Panc1 (cell line): Measurements from ENCODE around the gene CCDC6. TPM values are rescaled to one million over a fixed set of nuclear protein-coding genes. Genes with fewer than 3 reads are reported as not detected.

Experiments
- ATAC-seq: fragments of 200-7000 bp; cut with Tn5 transposase; 2 replicates; pipeline ENCODE4 v1.9.1; 2020; ENCODE audit warnings: mild to moderate bottlenecking, moderate library complexity
- BruUV-seq: library from RNA; stranded (reverse); fragments of 400-500 nt; replicated peaks from 2 replicates; lab custom pipeline; 2021; lab: Mats Ljungman, UMichigan
- CTCF ChIA-PET: fragments of 300-600 bp; sonication (Branson Sonifier 250); formaldehyde crosslinking; loops from one replicate; lab custom pipeline; 2022; ENCODE audit warnings: antibody characterized with exemption; lab: Charles Lee
- POLR2A ChIA-PET: fragments of 300-600 bp; sonication (Branson Sonifier 250); formaldehyde crosslinking; loops from one replicate; lab custom pipeline; 2022; ENCODE audit warnings: antibody characterized with exemption; lab: Charles Lee
- DNase-seq: peaks from one replicate; pipeline ENCODE4 v3.0.0-alpha.2; 2010; ENCODE audit warnings: low read depth, low spot score
- H3K27ac ChIP-seq: 2 replicates; pipeline ENCODE4 v1.5.1; 2011; ENCODE audit warnings: mild to moderate bottlenecking, low read length, inconsistent platforms
- H3K27me3 ChIP-seq: fragments of 200-500 bp; sonication (Bioruptor generic); 2 replicates; pipeline ENCODE4 v1.6.0; 2014; ENCODE audit warnings: low read length, inconsistent platforms; ENCODE audit not compliant: control insufficient read depth, insufficient read depth
- H3K36me3 ChIP-seq: fragments of 200-500 bp; sonication (Bioruptor generic); 2 replicates; pipeline ENCODE4 v1.5.1; 2014; ENCODE audit warnings: inconsistent platforms, mild to moderate bottlenecking, low read length, moderate library complexity; ENCODE audit not compliant: control insufficient read depth, insufficient read depth
- H3K4me1 ChIP-seq: 2 replicates; pipeline ENCODE4 v1.5.1; 2011; ENCODE audit warnings: inconsistent platforms, mild to moderate bottlenecking, low read length, moderate library complexity; ENCODE audit not compliant: control insufficient read depth, insufficient read depth
- H3K4me3 ChIP-seq, 2 experiments: 2 replicates each; pipeline ENCODE4 v1.5.1; 2011 to 2012; ENCODE audit warnings: low read depth in 2 of 2, low read length in 2 of 2, mild to moderate bottlenecking in 2 of 2, inconsistent platforms in 1 of 2, moderate library complexity in 1 of 2
- H3K9me3 ChIP-seq: fragments of 200-500 bp; sonication (Bioruptor generic); 2 replicates; pipeline ENCODE4 v1.5.1; 2014; ENCODE audit warnings: low read depth, mild to moderate bottlenecking, inconsistent platforms, low read length, moderate library complexity; ENCODE audit not compliant: control insufficient read depth, insufficient read depth
- CTCF ChIP-seq: fragments of 450-650 bp; IDR thresholded peaks from 2 replicates; pipeline ENCODE4 v1.5.1; 2017; ENCODE audit warnings: mild to moderate bottlenecking
- POLR2AphosphoS5 ChIP-seq: IDR thresholded peaks from 2 replicates; pipeline ENCODE4 v1.6.1; 2012; ENCODE audit warnings: mild to moderate bottlenecking, low read depth, low read length, moderate library complexity
- REST ChIP-seq, 2 experiments: IDR thresholded peaks; 2 replicates each; pipeline ENCODE4 v1.6.1; 2011 to 2012; ENCODE audit warnings: low read depth in 2 of 2, control low read depth in 1 of 2, low read length in 1 of 2, mild to moderate bottlenecking in 1 of 2, moderate library complexity in 1 of 2; ENCODE audit not compliant: insufficient read depth in 1 of 2
- SIN3A ChIP-seq: IDR thresholded peaks from 2 replicates; pipeline ENCODE4 v1.6.1; 2012; ENCODE audit warnings: low read depth, mild to moderate bottlenecking, low read length, moderate library complexity, borderline replicate concordance; ENCODE audit not compliant: insufficient read depth
- TCF7L2 ChIP-seq: IDR thresholded peaks from 2 replicates; pipeline ENCODE4 v1.6.1; 2011; ENCODE audit warnings: mild to moderate bottlenecking, low read depth, low read length, inconsistent platforms
- in situ Hi-C: cut with HindIII; loops from 2 replicates; pipeline ENCODE4 v1.10.0; 2016; ENCODE audit warnings: low sequenced_read_pairs, low pct_unique_long_range_greater_than_20kb
- intact Hi-C: fragments of 100-400 bp; cut with micrococcal nuclease; formaldehyde crosslinking; loops from one replicate; pipeline ENCODE4 v1.10.0; 2022; ENCODE audit not compliant: unreplicated experiment
- total RNA-seq: library from RNA; stranded (reverse); gene quantifications from one replicate; pipeline ENCODE4 v1.2.1, GENCODE V29; 2021; ENCODE audit not compliant: unreplicated experiment

Gene CCDC6
- total RNA-seq, 1 experiment from 2014 or later: 48.7 TPM

GRCh38 chr10:59922907-59923306 is 16.6 kb upstream of the CCDC6 start:
- Histone ChIP-seq H3K27me3 (no peaks in the 10 kb centered on the region), H3K27ac (no peak overlapping the region), H3K9me3 (no peaks in the 10 kb centered on the region; the same call in 1 of the 2 replicates), H3K4me3 (no peak overlapping the region), H3K36me3 (no peaks in the 10 kb centered on the region), H3K4me1 (no peaks in the 10 kb centered on the region)
- DNase-seq: no peak
- TF ChIP-seq CTCF (no peak), POLR2AphosphoS5 (no peak), SIN3A (no peak), REST (IDR thresholded peaks at IDR 0.05; ENCODE audit: insufficient read depth in 1 of 2, low read depth in 2 of 2, low read length in 1 of 2) (no peak), TCF7L2 (no peak)
- no peak for ATAC-seq
- in situ Hi-C loops: no loop called here
- BruUV-seq: no TSS peak
- ChIA-PET CTCF (no interaction called here), POLR2A (no interaction called here)
- intact Hi-C loops: no loop called here

DNA sequence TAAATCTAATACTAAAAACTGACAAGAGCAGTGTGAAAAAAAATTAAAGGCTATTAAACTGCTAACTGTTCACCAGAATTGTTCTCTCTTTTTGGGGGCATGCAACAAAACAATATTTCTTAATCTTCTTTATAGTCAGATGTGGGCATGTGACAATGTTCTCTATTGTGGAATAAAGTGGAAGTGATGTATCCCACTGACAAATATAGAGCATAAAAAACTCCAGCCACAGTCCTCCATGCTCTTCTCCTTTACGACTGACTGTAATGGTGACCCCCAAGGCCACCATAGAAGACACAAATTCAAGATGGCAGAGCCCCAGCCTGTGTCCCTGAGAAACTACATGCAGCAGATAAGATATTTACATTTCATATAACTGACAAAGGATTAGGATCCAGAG is 11.6 kb upstream of the CCDC6 start:
- H3K27ac ChIP-seq: no peak overlapping the region
- CTCF ChIA-PET: no interaction called here
- no peak overlapping the region for H3K4me3 ChIP-seq
- POLR2A ChIA-PET: no interaction called here
- in situ Hi-C loops: no loop called here
- TF ChIP-seq TCF7L2: no peak
- TF ChIP-seq CTCF: no peak
- no peak for TF ChIP-seq SIN3A
- no peak for TF ChIP-seq POLR2AphosphoS5
- TF ChIP-seq REST (IDR thresholded peaks at IDR 0.05; ENCODE audit: insufficient read depth in 1 of 2, low read depth in 2 of 2, low read length in 1 of 2): no peak
- no peaks in the 10 kb centered on the region; the same call in 1 of the 2 replicates for H3K9me3 ChIP-seq
- H3K27me3 ChIP-seq: no peaks in the 10 kb centered on the region
- DNase-seq: no peak
- no TSS peak for BruUV-seq
- H3K4me1 ChIP-seq: no peaks in the 10 kb centered on the region
- H3K36me3 ChIP-seq: no peaks in the 10 kb centered on the region
- no peak for ATAC-seq
- intact Hi-C loops: no loop called here
